Skeletal muscle cell (primary cell): ENCODE measurements around the gene NT5C1A.

Source experiments
- DNase-seq: peaks from one replicate; pipeline ENCODE4 v3.0.0-alpha.2; 2010; ENCODE audit warnings: low read depth
- H3K4me3 ChIP-seq: 2 replicates; pipeline ENCODE4 v1.5.1; 2011; ENCODE audit warnings: low read depth, mild to moderate bottlenecking, control low read depth, low read length, moderate library complexity

The NT5C1A gene

DNA sequence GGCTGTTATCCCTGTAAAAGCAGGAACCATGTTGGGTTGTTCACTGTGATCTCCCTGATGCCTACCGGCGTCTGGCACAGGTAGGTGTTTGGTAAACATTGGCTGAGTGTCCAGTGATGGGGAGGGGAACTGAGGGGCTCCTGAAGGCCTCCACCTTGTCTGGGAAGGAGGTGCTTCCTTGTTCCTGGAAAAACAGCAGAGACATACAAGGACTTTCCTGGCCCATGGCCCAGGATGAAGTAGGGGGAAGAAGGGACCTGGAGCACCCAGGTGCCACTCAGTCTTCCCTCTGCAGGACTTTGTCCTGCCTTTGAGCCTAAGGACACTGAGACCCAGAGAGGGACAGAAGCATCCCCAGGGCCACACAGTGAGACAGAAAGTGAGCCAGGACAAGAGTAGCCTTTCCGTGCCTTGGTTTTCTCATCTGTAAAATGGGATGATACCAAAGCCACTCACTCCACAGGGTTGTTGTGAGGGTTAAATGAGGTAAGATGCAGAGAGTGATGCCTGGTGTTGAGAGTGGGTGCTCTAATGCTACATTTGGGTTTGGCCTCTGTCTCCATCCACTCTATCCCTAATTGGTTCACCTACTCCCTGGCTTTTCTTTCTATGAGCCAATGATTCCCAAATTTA is 26.4 kb downstream of the NT5C1A start:
- no peak overlapping the region for H3K4me3 ChIP-seq
- DNase-seq, result no peak

DNA sequence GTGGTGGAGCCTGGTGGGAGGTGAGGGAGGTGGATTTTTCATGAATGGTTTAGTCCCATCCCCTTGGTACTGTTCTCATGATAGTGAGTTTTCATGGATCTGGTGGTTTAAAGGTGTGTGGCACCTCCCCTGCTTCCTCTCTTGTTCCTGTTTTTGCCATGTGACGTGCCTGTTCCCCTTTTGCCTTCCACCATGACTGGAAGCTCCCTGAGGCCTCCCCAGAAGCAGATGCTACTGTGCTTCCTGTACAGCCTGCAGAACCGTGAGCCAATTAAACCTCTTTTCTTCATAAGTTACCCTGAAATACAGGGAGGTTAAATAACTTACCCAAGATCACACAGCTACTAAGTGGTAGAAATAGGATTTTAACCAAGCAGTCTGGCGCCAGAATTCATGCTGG is 28.2 kb downstream of the NT5C1A start:
- no peak overlapping the region for H3K4me3 ChIP-seq
- no peak for DNase-seq

DNA sequence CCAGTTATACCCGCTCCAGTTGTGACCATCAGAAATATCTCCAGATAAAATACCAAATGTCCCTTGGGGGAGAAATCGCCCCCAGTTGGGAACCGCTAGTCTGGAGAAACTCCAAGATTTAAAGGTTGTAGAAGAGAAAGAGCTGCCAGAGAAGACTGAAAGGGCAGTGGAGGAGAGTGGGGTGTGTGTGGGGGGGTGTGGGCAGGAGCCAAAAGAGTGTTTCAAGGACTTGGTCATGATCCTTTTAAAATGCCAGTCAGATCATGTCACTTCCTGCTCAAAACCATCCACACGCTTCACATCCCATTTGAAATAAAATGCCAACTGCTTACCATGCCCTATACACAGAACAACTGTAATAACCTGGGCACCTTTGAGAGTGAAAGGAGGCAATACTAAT is 29.1 kb downstream of the NT5C1A start:
- no peak for DNase-seq
- H3K4me3 ChIP-seq, result no peak overlapping the region

DNA sequence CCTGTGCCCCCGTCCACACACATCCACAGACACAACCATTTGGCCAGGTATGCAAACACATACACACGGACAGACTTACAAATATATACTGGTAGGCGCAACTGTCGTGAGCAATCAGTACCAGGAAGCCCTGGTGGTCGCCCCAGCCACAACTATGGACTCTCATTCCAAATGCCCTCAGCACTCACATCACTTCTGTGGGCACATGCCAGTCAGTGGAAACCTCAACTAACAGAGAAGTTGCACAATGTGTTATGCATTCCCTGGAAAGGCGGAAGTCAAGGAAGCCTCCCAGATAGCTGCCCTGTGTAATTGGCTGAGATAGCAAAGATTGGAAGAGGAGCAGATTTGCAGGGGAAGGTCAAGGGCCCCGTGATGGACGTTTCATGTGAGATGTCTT is 31.0 kb downstream of the NT5C1A start:
- DNase-seq, result no peak
- no peak overlapping the region for H3K4me3 ChIP-seq

DNA sequence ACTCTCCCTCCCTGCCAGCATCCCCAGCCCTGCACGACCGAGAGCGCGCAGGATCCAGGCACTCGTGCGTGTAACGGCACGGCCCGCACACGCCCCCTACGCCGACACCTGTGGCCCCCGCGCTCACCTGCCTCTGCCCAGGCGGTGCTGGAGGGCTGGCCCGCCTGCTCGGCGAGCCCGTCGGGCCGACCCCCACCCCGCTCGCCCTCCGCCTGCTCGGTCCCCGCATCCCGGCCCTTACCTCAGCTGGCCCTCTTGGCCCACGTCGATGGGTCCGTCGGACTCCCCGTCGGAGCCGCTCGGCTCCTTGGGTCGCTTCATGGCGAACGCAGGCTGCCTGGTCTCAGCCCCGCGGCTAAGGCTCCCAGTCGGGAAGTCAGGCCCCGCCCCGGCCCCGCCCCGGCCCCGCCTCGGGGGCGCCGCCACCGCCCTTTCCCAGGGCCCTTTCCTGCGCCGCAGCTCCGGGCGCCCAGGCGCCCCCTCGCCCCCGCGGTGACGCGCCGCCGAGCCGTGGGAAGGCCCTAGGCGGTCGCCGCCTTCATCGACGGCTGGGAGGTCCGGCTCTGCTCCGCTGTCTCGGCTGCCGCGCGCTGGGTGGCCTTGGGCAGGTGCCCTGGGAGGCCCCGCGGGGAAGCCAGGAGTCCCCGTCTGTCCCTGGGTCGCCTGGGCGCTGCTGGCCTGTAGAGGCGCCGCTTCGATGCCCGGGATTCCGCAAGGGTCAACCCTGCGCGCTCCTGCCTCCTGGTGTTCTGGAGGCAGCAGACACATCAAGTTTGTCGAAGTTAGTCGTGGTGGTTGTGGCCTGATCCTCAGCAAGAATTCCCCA is 32.4 kb downstream of the NT5C1A start, which contains the start of gene HEYL:
TSS of gene HEYL (minus strand) at position 339 of the 826 bp plus-strand sequence. CDS start at position 321, 18 bp downstream.
- no peak for DNase-seq
- H3K4me3 ChIP-seq, result peak within 1 kb of the TSS; percentile 57

DNA sequence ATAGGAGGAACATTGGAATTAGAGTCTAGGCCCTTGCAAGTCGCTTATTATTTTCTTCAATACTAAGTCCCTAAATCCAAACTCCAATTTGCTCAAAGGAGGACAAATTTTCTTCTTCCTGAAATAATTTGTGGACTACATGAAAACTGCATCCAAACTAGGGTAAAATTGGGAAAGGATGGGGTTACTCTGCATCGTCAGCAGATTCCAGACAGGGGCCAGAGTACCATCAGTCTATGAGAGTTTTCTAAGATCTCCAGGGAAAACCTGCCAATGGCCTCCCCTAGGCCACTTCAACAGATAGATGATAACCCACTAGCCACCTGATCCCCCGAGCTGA is 33.0 kb downstream of the NT5C1A start:
- H3K4me3 ChIP-seq, result peak overlapping the region; percentile 57
- DNase-seq, result no peak

DNA sequence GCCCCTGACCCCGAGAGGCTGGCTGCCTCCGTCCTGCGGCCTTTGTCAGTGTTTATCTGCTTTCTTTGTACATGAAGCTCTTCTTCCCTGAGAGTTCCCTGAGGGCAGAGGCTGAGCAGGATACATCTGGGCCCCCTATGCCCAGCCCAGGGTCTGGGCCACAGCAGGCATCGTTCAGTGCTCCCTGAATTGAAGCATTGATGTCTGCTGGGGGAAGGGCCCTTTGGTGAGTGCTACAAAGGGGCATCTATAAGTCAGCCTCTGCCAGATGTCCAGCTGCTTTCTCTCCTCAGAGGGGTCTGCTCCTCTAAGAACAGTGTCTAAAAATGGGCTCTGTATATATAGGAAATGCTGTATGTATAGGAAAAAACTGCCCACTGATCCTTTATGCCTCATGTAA is 34.5 kb downstream of the NT5C1A start:
- no peak for DNase-seq
- peak overlapping the region; percentile 57 for H3K4me3 ChIP-seq

DNA sequence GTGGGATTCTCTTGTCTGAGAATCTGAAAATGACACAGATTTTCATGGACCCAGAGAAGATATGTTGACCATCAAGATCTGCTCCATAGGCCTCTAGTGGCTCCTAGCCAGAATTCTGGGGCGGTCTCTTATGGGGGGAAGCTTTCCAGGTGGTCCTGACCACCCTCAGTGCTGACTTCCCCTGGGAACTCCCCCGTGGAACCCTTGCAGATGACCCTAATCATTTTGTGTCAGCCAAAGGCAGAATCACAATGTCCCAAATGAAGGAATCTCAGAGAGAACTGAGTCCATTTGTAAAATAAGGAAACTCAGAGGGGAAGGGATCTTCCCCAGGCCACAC is 36.1 kb downstream of the NT5C1A start:
- no peak for DNase-seq
- H3K4me3 ChIP-seq, result peak overlapping the region; percentile 15

DNA sequence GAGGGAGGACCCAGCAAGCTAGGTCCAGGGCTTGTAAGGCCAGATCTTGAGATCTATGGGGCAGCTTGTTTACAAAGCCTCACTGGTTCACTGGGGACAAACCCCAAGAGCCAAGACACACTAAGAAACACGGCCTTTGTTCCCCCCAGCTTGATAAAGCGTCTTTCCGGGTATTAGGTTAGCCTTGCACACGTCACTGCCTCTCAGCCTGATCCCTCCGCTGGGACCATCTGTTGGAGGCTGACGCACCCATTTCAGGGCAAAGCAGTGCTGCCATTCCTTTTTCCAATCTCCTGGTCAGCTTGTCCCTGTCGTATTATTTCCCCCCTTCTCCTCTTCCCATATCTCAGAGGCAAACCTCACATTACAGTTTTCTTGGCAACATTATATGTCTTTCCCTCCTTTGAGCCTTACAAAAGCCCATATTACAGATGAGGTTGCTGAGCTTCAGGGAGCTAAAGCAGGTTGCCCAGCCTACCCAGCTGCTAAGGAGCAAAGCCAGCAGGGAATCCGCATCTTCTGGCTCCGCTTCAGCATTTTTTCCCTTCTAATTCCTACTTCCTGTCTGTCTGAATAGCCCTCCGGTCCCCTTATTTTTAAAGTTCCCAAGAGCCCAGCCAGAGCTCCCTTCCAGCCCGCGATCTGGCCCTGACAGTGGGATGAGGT is 36.6 kb downstream of the NT5C1A start:
- peak overlapping the region; percentile 15 for H3K4me3 ChIP-seq
- no peak for DNase-seq

DNA sequence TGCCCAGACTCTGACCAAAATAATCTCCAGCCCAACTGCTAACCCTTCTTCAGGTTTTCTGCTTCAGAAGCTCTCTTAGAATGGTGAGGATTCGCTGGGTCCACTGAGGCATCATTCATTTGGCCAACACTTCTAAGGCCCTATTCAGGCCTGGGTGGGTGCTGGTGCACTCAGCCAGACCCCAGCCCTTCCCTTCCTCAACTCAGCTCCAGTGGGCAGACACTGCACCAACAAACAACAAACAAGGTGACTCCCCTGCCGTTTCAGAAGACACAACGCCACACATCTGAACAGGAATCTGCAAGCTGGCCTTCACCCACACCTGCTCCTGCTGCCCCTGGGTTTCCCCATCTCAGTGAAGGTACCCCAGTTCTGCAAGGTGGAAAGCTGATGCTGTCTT is 38.5 kb downstream of the NT5C1A start:
- no peak for DNase-seq
- peak overlapping the region; percentile 10 for H3K4me3 ChIP-seq

DNA sequence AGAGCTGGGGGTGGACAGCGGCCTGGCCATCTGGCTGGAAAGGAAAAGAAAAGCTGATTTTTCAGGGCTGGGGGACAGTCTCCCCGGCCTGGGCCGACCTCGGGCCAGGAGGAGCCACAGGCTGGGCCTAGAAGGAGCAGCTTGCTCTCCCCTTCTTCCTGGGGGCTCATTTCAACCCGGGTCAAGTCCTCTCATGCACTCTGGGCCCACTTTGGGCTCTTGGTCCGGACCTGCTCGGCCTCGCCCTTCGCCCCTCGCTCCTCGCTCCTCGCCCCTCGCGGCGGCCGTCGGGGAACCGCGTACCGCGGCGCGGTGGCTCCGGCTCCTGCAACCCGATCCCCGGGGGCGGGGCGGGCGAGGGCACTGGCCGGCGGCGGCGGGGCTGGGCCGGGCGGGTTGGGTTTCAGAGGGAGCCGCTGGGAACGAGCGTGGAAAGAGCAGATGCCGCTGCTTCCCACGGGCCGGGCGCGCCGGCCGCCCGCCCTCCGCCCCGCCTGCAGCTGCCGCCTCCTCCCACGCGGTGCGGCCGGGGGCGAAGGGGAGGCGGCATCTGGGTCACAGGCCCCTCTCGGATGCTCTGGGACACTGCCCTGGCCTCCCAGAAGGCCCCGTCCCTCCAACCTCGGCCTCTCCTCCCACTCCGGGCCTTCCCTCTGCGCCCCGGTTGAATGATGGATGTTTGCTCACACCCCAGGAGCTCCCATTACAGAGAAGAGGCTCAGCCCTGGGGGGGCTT is 39.1 kb downstream of the NT5C1A start:
- peak overlapping the region; percentile 22 for H3K4me3 ChIP-seq

DNA sequence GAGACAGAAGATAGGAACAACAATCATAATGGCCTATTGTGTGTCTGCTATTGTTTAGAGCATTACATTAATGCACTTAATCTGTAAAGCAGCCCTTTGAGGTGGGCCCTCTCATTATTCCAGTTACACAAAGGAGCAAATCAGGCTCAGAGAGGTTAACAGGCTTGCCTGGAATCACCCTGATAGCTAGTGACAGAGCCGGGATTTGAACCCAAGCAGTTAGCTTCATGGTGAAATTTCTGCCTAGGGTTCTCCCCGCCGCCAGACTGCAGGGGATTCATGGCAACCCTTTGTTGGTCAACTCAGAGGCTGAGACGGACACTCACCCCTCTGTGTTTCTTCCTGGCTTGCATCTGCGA is 39.6 kb downstream of the NT5C1A start:
- no peak for DNase-seq
- H3K4me3 ChIP-seq, result peak overlapping the region; percentile 22

More for the DNA sequence above, 39.1 kb downstream of the NT5C1A start:
- no peak for DNase-seq

DNA sequence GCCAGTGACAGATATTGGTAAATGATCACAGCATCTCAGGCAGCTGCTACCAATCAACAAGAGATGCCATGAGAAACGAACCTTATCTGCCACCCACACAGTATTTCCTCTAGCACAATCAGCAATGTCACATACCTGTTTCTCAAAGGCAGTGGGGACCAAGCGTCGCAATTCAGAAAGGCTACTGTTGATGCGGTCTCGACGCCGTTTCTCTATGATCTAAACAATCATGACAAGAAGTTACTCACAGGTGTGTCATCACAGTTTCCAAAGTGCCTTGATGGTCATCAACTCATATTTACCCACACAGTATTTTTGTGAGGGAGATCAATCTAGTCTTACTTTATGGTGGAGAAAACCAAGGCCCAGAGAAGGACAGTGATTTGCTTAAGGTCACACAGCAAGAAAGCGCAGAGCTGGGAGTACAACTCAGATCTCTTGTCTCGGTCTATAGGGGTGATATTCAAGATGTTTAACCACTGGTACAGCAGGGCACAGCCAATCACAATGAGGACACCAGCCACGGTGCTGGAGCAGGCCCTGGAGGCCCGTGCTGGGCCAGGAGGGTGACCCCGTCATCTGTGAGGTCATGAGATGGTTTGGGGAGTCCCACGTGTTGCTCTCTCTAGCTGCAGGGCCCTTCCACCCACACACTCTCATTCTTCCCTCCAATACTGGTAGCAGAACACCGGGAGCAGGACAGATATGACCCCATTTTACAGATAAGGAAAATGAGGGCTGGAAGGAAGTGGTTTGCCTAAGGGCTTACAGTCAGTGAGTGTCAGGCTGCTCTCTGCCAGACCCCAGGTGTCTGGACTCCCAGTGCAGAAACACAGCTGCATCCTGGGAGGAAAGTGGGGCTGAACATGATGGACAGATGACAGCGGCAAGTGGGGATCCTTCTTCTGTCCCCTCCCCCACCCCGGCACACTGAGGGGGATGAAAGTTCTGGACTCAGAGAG is 40.3 kb downstream of the NT5C1A start:
- no peak for DNase-seq
- peak overlapping the region; percentile 0 for H3K4me3 ChIP-seq

DNA sequence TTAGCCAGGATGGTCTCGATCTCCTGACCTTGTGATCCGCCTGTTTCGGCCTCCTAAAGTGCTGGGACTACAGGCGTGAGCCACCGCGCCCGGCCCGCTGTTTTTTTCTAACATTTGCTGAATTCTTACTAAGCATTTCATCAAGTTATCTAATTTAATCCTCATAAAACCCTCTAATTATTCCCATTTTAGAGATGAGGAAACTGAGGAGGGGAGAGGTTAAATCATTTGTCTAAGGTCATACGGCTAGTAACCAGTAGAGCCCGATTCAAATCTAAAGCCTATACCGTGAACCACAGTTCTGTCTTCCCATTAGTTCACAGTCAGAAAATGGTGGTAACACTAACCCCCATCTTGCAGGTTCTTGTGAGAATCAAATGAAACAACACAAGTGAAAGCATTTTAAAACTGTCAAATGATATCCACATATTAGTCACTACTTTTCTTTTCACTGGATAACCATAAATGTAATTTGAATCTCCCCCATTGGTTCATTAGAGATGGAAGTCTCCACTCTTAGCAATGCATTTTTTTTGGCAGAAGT is 43.0 kb downstream of the NT5C1A start:
- no peak overlapping the region for H3K4me3 ChIP-seq
- no peak for DNase-seq

DNA sequence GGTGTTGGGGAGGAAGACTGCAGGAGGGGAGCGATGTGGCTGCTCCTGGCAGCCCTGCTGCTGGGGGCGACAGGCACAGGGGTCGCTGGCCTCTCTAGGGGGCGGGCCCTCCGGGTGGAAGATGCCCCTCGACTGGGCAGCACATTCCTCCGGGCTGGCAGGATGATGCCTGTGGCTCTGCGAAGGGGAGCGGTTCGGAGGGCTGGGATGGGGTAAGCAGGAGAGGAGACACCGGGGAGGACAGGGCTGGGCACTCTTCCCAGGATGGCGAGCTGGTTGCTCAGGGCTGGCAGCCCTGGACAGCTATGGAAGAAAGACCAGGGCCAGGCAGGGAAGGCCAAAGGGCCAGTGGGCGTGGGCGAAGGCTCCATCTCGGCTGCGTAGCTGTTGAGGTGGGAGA is 45.3 kb downstream of the NT5C1A start:
- no peak overlapping the region for H3K4me3 ChIP-seq
- DNase-seq, result no peak

DNA sequence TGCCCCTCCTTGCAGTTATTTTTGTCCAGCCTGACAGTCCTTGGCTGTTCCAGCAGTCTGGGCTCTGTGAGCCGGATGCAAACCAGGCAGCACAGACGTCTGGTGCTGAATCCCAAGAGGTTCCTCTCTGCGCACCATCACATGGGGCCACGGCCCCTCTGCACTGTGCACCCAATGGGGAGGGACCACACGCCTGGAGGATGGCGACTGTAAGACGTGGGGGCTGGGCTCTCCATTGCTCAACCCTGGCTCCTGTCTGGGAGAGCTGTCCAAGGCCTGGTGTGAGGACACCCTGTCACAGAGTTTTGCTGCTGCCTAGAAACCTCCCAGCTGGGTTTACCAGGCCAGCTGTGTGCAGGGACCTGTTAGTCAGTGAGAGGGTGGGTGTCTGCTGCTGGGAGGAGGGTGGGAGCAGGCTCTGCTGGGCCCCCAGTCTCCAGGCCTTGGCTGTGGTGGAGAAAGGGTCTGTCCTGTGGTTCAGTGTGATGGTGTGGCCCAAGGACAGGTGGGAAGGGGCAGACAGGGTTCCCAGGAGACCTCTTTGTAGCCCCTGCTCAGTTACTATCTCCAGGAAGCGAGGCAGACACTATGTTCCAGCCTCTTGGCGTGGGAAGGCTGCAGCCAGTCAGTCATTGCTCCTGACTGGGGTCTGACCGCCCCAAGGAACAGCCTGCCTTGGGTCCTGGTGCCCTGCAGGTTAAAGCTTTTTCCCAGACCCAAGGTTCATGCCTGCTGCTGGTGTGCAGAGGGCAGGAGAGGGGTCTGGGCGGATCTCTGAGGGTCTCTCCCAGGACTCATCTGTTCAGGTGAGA is 46.2 kb downstream of the NT5C1A start:
- DNase-seq, result peak; percentile 64
- no peak overlapping the region for H3K4me3 ChIP-seq

DNA sequence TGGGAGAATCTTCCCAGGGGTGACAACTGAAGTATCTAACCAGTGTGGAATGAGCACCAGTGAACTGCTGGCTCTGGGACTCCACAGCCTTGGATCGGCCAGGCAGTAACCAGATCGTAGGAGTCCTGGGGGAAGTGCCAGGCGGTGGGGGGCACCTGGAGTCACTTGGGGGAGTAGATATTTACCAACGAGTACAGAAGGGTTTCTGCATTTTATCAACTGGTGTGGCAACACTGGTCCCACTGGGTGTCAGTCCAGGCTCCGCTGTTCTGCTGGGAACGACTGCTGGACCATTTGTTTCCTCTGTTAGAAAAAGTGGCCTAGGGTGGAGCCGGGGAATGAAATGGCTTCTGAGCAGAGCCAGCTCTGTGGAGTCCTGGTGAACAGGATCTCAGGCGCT is 46.9 kb downstream of the NT5C1A start:
- H3K4me3 ChIP-seq, result no peak overlapping the region
- no peak for DNase-seq

DNA sequence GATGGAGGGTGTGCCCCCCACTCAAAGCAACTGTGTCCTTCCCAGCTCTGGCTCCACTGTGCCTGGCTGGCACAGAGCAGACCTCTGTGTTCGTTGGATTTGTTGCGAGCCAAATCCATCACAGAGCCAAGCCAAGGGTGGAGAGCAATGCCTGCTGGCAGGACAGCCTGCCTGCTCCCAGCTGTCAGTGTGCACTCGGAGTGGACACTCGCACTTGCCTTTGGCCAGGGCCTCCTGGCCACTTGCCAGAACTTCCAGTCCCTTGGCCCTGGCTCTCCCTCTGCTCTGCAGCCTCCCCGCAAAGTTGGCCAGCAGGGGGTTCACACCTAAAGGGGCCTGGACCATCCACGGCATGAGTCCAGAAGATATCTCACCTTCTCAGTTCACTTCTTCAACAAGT is 48.9 kb downstream of the NT5C1A start:
- no peak for DNase-seq
- H3K4me3 ChIP-seq, result no peak overlapping the region
